Anterior cingulate cortex (tissue), 58 donors: Measurements from ENCODE around the gene NKX2-2.
"Not testable (repeated sequence)": the region's sequence is repeated elsewhere in the genome, so short reads cannot be mapped to it uniquely, and the experiment has no call there.

Experiments
- DNase-seq, 58 donors: peaks; one replicate each; lab custom pipeline; 2025; lab: John Stamatoyannopoulos, UW

The NKX2-2 gene

DNA sequence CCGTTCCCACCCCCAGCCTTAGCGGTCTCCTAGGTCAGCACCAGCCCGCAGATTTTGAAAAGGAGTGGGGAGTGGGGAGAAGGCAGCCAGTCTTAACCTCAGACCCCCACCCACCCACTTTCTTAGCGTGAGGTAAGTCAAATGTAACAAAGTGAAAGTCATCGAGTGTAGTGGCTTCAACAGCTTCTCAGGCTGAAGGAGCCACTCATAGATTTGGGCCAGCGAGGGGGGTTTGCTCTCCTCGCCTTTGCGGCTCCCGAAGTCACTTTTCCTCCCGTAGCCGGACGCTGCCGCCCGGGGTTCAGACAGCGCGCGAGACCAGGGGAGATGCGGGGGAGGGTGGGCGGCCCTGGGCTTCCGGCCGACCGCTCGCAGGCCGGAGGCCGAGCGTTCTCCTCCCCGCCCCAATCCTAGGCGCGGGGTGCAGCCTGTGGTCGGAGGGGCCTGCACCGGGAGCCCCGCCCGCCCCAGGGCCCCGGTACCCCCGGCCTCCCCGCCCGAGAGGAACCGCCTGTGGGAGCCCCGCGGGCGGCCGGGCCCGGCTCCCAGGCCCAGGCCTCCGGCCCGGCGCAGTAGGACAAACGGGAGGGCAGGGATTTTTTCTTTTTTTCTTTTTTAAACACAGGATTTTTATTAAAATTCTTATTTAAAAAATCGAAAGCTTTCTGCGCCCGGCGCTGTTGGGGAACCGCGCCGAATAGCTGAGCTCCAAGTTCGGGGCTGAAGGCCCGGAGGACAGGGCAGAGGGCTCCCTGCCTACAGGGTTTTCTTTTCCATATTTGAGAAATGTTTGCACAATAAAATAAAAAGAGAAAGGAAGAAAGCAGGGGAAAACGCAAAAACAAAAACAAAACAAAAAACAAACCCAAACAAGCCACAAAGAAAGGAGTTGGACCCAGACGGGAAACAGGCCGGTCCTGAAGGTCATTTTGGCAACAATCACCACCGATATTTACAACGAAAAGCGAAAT, 3.2 kb downstream of the NKX2-2 start:
- DNase-seq = peak in 5 of 58 donors; percentile 27 to 52 (median 42)

DNA sequence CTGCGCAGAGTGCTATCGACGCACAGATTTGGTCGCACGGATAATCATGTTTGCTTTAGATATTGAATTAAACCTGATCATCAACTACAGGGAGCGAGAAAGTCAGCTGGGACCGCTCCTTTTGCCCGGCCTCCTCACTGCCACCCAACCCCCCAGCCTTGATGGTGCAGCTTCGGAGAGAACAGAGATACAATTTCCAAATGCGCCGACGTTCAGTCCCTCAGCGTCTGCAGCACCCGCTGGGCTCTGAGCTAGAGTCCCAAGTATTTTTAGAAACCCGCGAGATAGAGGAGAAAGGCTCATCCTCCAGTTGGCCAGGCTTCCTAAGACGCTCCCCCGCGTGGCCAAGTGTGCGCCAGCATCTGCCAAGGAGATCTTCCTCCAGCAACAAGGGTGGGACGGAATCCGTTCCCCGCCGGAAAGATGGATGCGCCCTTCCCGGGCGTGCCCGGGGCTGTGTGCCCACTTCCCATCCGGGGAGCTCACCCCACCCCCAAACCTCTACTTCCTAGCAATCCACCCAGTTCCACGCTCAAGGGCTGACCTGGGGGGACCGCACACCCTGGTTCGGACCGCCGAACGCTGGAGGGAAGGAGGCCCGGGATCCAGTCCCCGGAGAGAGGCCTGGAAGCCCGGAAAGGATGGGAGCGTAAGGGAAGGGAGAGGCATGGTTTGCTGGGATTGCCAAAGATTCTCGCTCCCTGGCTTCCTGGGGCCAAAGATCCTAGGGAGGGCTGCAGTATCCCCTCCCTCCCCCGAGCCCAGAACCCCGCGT, 4.1 kb downstream of the NKX2-2 start:
- DNase-seq = peak in 21 of 58 donors; percentile 17 to 62 (median 41)

DNA sequence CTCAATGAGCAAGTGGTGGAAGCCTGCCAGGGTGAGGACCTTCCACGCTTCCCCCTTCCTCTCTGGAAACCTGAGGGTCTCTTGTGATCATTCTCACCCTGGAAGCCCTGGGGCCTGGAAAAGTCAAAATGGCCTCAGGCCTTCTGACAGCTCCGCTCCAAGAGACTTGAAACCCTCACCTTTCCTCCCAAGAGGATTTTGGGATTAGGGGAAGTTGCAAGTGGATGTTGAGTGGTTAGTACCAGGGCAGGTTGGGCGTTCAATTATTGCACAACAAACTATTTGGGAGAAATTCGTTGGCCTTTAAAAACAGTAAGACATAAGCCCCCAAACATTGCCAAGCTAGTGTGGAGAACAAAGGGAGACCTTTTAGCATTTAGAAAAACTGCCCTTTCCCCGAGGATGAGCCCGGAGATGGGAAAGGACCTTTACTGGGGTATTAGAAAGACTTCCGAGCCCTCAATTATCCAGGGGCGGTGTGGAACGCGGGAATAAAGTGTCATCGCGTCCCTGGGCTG, 4.7 kb downstream of the NKX2-2 start:
- DNase-seq = no peak

DNA sequence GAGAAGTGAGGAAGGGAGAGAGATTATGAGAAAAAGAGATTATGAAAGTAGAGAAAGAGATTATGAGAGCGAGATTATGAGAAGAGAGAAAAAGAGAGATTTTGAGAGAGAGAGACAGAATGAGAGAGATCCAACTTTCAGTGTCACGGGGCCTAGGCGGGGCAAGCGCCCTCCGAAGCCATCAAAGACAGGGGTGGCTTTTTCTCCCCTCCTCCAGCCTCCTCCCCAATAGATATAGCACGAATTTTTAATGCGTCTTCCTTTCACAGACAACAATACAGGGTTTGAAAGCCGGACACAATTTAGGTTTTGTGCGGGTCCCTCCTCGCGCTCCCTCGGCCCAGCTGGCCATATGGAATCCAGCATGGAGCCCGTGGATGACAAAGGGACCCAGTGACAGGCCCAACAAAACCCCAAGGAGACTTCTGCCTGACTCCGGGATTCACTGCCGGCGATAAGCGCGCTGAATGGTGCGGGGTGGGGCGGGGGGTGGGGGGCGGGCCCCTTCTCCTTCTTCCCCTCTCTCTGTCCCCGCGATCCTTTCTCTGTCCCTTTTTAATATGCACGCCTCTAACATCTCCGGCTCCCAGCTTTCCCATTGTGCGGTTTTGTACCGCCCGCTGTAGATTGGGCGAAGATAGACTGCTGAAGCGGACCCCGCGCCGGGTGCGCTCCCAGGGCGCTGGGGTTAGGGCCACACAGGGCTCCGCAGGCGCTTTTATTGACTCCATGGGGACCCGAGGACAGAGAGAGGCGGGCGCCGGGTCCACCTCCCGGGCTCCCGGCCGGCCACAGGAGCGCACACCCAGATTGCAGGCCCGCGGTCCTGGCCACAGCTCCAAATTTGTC, 5.4 kb downstream of the NKX2-2 start:
- DNase-seq = peak in 49 of 58 donors; percentile 30 to 91 (median 76)

GRCh38 chr20:21507400-21508229, 6.2 kb downstream of the NKX2-2 start:
- peak in 15 of 58 donors; percentile 9 to 62 (median 51) for DNase-seq

- peak in 41 of 58 donors; percentile 25 to 77 (median 59) for DNase-seq
Observed at GRCh38 chr20:21505810-21506530, 7.9 kb downstream of the NKX2-2 start.

- DNase-seq = peak in 43 of 58 donors; percentile 18 to 85 (median 52)
Observed at GRCh38 chr20:21505161-21505809, 8.6 kb downstream of the NKX2-2 start.

- no peak for DNase-seq
Observed at GRCh38 chr20:21504323-21504722, 9.5 kb downstream of the NKX2-2 start.

GRCh38 chr20:21503345-21503744, 10.5 kb downstream of the NKX2-2 start:
- peak in 5 of 58 donors; percentile 16 to 37 (median 29) for DNase-seq

- DNase-seq = no peak
Observed at GRCh38 chr20:21501184-21501583, 12.7 kb downstream of the NKX2-2 start.

- DNase-seq = no peak
Observed at GRCh38 chr20:21500599-21500998, 13.3 kb downstream of the NKX2-2 start.

DNA sequence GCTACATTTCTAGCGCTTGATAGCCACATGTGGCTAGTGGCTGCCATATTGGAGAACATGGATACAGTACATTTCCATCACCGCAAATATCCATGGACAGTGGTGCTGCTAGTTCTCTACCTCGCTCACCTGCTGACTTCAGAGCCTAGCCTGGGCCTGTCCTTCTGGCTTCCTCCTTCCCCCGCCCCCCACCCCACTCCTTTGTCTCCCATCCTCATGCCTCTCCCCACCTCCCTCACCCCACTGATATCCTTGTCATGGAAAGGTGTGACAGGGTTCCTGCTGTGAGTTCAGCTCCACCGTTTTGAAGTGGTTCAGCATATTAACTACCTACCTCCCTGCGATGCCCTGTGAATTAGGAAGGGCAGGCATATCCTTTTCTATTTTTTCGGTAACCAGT, 14.2 kb downstream of the NKX2-2 start:
- DNase-seq = no peak

- no peak for DNase-seq
Observed at GRCh38 chr20:21498635-21499034, 15.2 kb downstream of the NKX2-2 start.

DNA sequence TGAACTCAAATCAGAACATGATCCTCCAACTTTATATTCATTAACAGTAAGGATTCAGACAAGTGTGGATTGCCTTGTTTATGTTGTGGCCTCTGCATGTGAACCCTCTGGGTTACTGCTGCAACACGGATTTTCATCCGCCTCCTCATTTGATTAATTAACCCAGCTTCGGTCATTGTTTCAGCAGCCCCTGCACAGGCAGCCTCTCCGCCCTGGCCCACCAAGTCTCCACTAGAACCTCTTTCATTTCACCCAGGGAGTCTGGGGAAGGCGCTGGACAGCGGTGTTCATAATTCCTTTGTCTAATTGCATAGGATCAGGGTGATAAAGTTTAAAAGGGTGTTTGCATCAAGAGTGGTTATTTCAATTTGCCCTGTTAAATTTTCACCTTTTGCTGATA, 15.7 kb downstream of the NKX2-2 start:
- no peak for DNase-seq

DNA sequence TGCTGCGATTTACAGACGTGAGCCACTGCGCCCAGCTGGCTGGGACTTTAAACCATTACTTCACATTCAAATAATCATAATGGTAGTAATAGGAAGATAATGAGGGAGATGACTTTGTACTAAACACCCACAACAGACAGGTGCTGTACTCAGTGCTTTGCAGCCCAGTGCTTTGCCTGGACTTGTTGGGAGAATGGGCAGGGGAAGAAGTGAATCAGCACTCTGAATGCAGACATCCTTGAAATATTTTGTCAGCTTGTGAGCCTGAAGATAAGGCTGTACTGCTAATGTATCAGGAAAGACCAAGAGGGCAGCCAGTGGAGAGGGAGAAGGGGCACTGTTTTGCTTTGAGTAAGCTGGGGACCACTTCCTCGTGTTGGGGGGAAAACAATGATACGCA, 17.4 kb downstream of the NKX2-2 start:
- no peak for DNase-seq

DNA sequence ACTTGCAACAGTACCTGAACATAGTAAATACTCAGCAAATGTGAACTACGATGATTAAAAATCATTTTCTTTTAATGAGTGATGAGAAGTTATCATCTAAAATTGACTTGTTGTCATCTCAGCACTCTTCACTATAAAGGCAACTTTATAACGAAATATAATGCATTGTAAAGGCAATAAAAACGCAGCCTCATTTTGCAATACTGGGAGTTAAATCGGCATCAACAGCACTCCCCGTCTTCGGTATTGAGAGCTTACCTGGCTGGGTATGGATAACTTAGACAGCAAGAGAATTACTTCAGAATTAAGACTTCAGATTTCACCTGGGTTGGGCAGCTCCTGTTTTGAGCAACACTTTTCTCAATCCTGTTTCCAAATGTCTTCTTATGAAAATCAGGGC, 20.8 kb downstream of the NKX2-2 start:
- no peak for DNase-seq

GRCh38 chr20:21490105-21490504, 23.8 kb downstream of the NKX2-2 start:
- DNase-seq = no peak

- not testable (repeated sequence) for DNase-seq
Observed at GRCh38 chr20:21480144-21480543, 33.7 kb downstream of the NKX2-2 start.
